Measurements from ENCODE around the gene RILPL1.
A peak's percentile ranks its signal among the peaks of the same experiment; 100 is the strongest.
"Not testable (repeated sequence)": the region's sequence is repeated elsewhere in the genome, so short reads cannot be mapped to it uniquely, and the experiment has no call there.

Gene RILPL1

GRCh38 chr12:123457980-123458779 is 75.3 kb downstream of the RILPL1 start, which contains the start of gene SNRNP35:
TSS of gene SNRNP35 (plus strand) at chr12:123458139. CDS start at chr12:123465541, 7,402 bp downstream.
- DNase-seq: peak; percentile 76

- DNase-seq: no peak
Observed at GRCh38 chr12:123453165-123453564, 80.4 kb downstream of the RILPL1 start.

GRCh38 chr12:123452276-123452550 is 81.3 kb downstream of the RILPL1 start:
- not testable (repeated sequence) for DNase-seq

- DNase-seq: no peak
Observed at GRCh38 chr12:123450636-123451035, 82.9 kb downstream of the RILPL1 start.

- DNase-seq: no peak
Observed at GRCh38 chr12:123449856-123450255, 83.7 kb downstream of the RILPL1 start.

- no peak for DNase-seq
Observed at GRCh38 chr12:123449249-123449733, 84.2 kb downstream of the RILPL1 start.

- DNase-seq: no peak
Observed at GRCh38 chr12:123446333-123446713, 87.2 kb downstream of the RILPL1 start.

GRCh38 chr12:123445388-123446332 is 87.9 kb downstream of the RILPL1 start:
- DNase-seq: no peak

GRCh38 chr12:123444092-123445026 is 89.2 kb downstream of the RILPL1 start:
- no peak for DNase-seq

- DNase-seq: no peak
Observed at GRCh38 chr12:123442774-123443173, 90.7 kb downstream of the RILPL1 start.

- no peak for DNase-seq
Observed at GRCh38 chr12:123441523-123442164, 91.9 kb downstream of the RILPL1 start.

GRCh38 chr12:123436017-123436964 is 97.2 kb downstream of the RILPL1 start, which contains the start of gene RILPL2:
TSS of gene RILPL2 (minus strand) at chr12:123436684. CDS start at chr12:123436420, 264 bp downstream.
- DNase-seq: peak; percentile 40

- no peak for DNase-seq
Observed at GRCh38 chr12:123435636-123436016, 97.9 kb downstream of the RILPL1 start.

- no peak for DNase-seq
Observed at GRCh38 chr12:123433615-123434014, 99.9 kb downstream of the RILPL1 start.

GRCh38 chr12:123431951-123432817 is 101.3 kb downstream of the RILPL1 start:
- not testable (repeated sequence) for DNase-seq

GRCh38 chr12:123429101-123429500 is 104.4 kb downstream of the RILPL1 start:
- not testable (repeated sequence) for DNase-seq

GRCh38 chr12:123428591-123428990 is 104.9 kb downstream of the RILPL1 start:
- DNase-seq: no peak

- no peak for DNase-seq
Observed at GRCh38 chr12:123427036-123427769, 106.3 kb downstream of the RILPL1 start.

GRCh38 chr12:123421314-123421713 is 112.2 kb downstream of the RILPL1 start:
- no peak for DNase-seq

Measured in NCI-H774 (cell line).